Large intestine (tissue), 3 donors: ENCODE measurements around the gene HIP1R. TPM values are rescaled to one million over a fixed set of nuclear protein-coding genes. Genes with fewer than 3 reads are reported as not detected.

Source experiments
- DNase-seq, 2 donors: peaks; one replicate each; pipeline versions ENCODE4 v3.0.0 to v3.0.0-alpha.2; 2013
- H3K27ac ChIP-seq: one replicate; pipeline ENCODE4 v1.5.1; 2013; ENCODE audit warnings: low read length
- H3K27me3 ChIP-seq: 2 replicates; pipeline ENCODE4 v1.6.1; 2013; ENCODE audit warnings: low read length; ENCODE audit not compliant: control insufficient read depth, insufficient read depth
- H3K36me3 ChIP-seq: 2 replicates; pipeline ENCODE4 v1.6.1; 2013; ENCODE audit warnings: low read length; ENCODE audit not compliant: control insufficient read depth, insufficient read depth
- H3K4me1 ChIP-seq: one replicate; pipeline ENCODE4 v1.6.1; 2013; ENCODE audit warnings: low read length; ENCODE audit not compliant: control insufficient read depth, insufficient read depth
- H3K4me3 ChIP-seq: one replicate; pipeline ENCODE4 v1.5.1; 2013; ENCODE audit warnings: low read length
- H3K9me3 ChIP-seq: one replicate; pipeline ENCODE4 v1.6.1; 2013; ENCODE audit warnings: mild to moderate bottlenecking, low read depth, low read length, moderate library complexity; ENCODE audit not compliant: control insufficient read depth
- WGBS: methylation state at CpG from one replicate; pipeline ENCODE4 v1.1.5; 2013; ENCODE audit warnings: low lambda C conversion rate; ENCODE audit not compliant: insufficient coverage; 5-methylcytosine and 5-hydroxymethylcytosine counted together
- polyA plus RNA-seq: library from polyadenylated mRNA; unstranded; fragments of 120-200 nt; gene quantifications from one replicate; pipeline ENCODE4 v1.2.1, GENCODE V29; 2013

HIP1R gene
- polyA plus RNA-seq, 1 donor, result 41.8 TPM

- no peak overlapping the region for H3K4me3 ChIP-seq
- WGBS, result 96% methylated on average over 5 of the region's 23 CpGs
- no peaks in the 10 kb centered on the region for H3K27me3 ChIP-seq
- DNase-seq, result no peak
- peaks cover 49% of the 10 kb centered on the region for H3K4me1 ChIP-seq
- no peak overlapping the region for H3K27ac ChIP-seq
- H3K9me3 ChIP-seq, result no peaks in the 10 kb centered on the region
- peaks cover 4% of the 10 kb centered on the region for H3K36me3 ChIP-seq
These were observed 6.5 kb downstream of the HIP1R start for GRCh38 chr12:122841544-122842321.

DNA sequence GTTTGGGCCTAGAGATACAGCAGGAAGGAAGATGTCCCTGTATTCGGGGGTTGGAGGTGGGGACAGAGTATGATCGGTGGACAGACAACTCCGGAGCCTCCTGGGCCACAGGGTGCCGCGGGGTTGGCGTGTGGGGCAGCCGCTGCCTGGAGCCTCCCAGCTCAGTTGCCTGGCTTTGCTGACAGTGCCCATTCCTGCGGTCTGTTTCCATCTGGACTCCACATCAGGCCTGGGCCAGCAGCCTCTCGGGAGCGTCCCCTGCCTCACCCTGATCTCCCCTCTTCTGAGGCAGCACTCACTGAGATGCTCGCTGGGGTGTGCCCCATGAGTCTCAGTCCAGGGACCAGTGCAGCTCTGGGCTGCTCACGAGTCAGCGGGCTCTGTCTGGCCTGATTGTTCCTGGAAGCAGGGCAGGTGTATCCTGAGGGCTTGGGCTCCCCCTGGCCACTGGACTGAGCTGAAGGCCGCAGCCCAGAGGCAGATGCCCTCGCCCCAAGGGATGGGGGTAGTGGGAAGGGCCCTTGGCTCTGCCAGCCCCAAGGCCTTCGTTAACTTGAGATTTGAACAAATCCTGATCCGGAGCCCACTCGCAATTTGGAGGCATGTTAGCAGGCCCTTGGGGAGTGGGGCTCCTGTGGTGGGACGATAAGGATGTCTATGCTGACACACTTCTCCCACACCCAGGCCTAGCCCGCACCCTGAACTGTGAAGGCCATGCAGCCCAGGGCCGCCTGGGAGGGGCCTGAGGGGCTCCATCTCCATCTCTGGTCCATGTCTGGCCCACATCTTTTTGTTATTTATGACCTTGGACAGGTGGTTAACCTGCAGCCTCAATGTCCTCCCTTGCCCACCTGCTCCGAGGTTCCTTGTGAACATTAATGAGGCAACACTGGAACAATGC, 7.5 kb downstream of the HIP1R start:
- H3K27ac ChIP-seq, result no peak overlapping the region

DNA sequence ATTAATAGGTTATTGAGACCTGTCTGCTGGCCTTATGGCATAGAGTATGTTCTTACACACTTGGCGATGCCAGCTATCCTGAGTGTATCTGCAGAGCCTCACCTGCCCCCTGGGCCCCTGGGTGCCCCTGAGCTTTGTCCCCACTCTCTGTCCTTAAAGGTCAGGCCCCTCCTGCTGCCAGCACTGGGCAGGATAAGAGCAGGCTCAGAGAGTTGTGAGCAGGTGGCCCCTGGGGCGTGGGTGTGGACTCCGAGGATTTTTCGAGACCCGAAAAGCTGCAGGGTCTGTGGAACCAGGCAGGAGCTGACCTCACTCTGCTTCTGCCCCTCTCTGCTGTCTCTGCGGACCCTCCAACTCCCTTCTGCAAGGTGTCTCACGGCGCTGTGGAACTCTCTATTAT, 8.2 kb downstream of the HIP1R start:
- peaks cover 36% of the 10 kb centered on the region for H3K4me1 ChIP-seq
- H3K4me3 ChIP-seq, result no peak overlapping the region
- H3K9me3 ChIP-seq, result no peaks in the 10 kb centered on the region
- H3K27ac ChIP-seq, result no peak overlapping the region
- peak in 1 of 2 donors; percentile 55 for DNase-seq
- H3K36me3 ChIP-seq, result peaks cover 10% of the 10 kb centered on the region
- WGBS, result no CpG with 5 or more reads among the region's 8 CpGs
- no peaks in the 10 kb centered on the region for H3K27me3 ChIP-seq

More for the DNA sequence above, 7.5 kb downstream of the HIP1R start:
- Histone ChIP-seq H3K36me3 (peaks cover 4% of the 10 kb centered on the region), H3K9me3 (no peaks in the 10 kb centered on the region), H3K4me3 (no peak overlapping the region), H3K27me3 (no peaks in the 10 kb centered on the region), H3K4me1 (peaks cover 43% of the 10 kb centered on the region)
- WGBS, result no CpG with 5 or more reads among the region's 22 CpGs
- no peak for DNase-seq

DNA sequence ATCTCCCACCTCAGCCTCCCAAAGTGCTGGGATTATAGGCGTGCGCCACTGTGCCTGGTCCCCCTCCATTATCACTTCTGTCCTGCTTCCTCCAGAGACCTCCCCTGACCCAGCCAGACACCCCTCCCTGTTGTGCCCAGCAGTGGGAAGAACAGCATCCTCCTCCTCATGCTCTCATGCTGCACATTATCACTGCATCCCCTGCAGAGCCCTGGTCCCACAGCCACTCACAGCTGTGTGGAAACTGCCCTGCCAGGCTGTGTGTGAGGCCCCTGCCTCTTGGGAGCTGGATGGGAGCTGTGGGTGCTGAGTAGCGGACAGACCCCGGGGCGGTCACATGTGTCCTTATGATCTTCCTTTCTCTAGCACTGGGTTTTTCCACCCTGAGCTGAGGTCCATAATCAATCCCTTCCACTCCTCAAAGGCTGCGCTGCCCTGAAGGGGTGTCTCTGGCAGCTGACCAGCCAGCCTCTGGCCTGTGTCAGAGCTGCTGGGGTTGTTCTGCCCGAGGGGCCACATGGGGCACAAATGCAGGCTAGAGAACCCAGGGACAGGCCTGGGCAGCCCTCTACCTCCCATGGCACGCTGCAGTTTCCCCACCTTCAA, 9.2 kb downstream of the HIP1R start:
- H3K9me3 ChIP-seq, result no peaks in the 10 kb centered on the region
- H3K4me3 ChIP-seq, result no peak overlapping the region
- no CpG with 5 or more reads among the region's 8 CpGs for WGBS
- peaks cover 26% of the 10 kb centered on the region for H3K4me1 ChIP-seq
- H3K36me3 ChIP-seq, result peaks cover 15% of the 10 kb centered on the region
- DNase-seq, result no peak
- H3K27ac ChIP-seq, result no peak overlapping the region
- no peaks in the 10 kb centered on the region for H3K27me3 ChIP-seq

DNA sequence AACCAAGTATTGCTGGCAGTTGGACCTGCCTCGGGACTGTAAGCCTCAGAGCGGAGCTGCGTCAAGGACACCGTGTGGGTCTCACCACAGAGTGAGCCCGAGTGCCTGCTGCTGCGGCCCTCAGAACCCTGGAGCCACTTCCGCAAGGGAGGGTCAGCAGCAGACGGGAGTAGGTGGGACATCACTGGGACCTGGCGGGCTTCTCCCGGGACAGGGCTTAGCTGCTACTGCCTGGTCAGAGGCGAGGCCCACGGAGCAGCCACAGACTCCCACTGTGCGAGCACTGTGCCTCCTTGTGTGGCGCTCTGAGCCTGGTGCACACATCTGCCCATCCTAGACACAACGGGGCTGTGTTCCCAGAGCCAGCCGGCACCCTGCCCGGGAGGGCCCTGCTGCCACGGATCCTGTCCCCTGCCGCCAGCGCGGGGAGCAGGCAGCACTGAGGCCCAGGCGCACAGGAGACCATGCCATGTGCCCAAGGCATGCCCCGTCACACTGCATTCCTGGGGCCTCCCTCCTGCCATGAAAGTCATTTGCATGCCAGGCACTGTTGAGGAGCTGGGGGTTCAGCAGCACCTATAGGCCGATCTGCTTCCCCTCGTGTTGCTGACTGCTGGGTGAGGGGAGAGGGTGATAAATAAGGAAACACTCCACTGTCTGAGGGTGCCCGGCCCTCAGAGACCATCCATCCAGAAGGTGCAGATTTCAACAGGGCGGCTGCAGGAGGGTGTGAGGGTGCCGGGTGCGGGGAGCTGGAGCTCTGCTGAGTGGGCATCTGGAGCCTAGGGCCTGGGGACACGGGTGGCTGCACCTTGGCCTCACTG, 10.0 kb downstream of the HIP1R start:
- no peak overlapping the region for H3K27ac ChIP-seq

GRCh38 chr12:122845865-122846621, 10.8 kb downstream of the HIP1R start:
- H3K27ac ChIP-seq, result no peak overlapping the region
- H3K9me3 ChIP-seq, result no peaks in the 10 kb centered on the region
- DNase-seq, result no peak
- no CpG with 5 or more reads among the region's 14 CpGs for WGBS
- no peaks in the 10 kb centered on the region for H3K27me3 ChIP-seq
- no peak overlapping the region for H3K4me3 ChIP-seq
- peaks cover 14% of the 10 kb centered on the region for H3K4me1 ChIP-seq
- H3K36me3 ChIP-seq, result peaks cover 17% of the 10 kb centered on the region

More for the DNA sequence above, 10.0 kb downstream of the HIP1R start:
- Histone ChIP-seq H3K36me3 (peaks cover 14% of the 10 kb centered on the region), H3K9me3 (no peaks in the 10 kb centered on the region), H3K27me3 (no peaks in the 10 kb centered on the region), H3K4me1 (peaks cover 18% of the 10 kb centered on the region), H3K4me3 (no peak overlapping the region)
- no CpG with 5 or more reads among the region's 30 CpGs for WGBS
- DNase-seq, result no peak

GRCh38 chr12:122846622-122847515, 11.6 kb downstream of the HIP1R start:
- Histone ChIP-seq H3K36me3 (peaks cover 22% of the 10 kb centered on the region), H3K9me3 (no peaks in the 10 kb centered on the region), H3K4me1 (peaks cover 14% of the 10 kb centered on the region), H3K4me3 (no peak overlapping the region), H3K27me3 (no peaks in the 10 kb centered on the region), H3K27ac (no peak overlapping the region)
- WGBS, result 100% methylated on average over 1 of the region's 27 CpGs
- DNase-seq, result no peak

DNA sequence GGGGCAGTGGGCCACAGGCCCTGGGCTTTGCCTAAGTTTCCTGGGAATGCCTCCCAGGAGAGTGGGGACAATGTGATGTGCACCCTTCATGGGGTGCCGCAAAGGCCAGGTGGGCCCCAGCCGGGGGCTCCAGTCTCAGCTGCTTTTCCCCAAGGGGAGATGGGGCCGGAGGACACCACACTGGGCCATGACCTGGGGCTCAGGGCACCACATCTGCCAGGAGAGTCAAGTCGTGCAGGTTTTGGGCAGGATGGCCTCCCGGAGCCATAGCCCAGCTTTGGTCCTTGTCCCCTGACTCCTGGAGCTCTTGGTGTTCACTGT, 12.2 kb downstream of the HIP1R start:
- Histone ChIP-seq H3K36me3 (peaks cover 28% of the 10 kb centered on the region), H3K27me3 (no peaks in the 10 kb centered on the region), H3K27ac (no peak overlapping the region), H3K4me1 (peaks cover 12% of the 10 kb centered on the region), H3K9me3 (no peaks in the 10 kb centered on the region), H3K4me3 (no peak overlapping the region)
- no peak for DNase-seq
- no CpG with 5 or more reads among the region's 5 CpGs for WGBS

GRCh38 chr12:122847921-122848421, 12.7 kb downstream of the HIP1R start:
- Histone ChIP-seq H3K4me1 (peaks cover 7% of the 10 kb centered on the region), H3K36me3 (peaks cover 31% of the 10 kb centered on the region)

More at GRCh38 chr12:122847921-122848421, 12.7 kb downstream of the HIP1R start:
- DNase-seq, result no peak
- WGBS, result no CpG with 5 or more reads among the region's 16 CpGs
- Histone ChIP-seq H3K4me3 (no peak overlapping the region), H3K27me3 (no peaks in the 10 kb centered on the region), H3K9me3 (no peaks in the 10 kb centered on the region), H3K27ac (no peak overlapping the region)
